GM12801 (cell line): ENCODE results near the gene PWWP2B.

ENCODE experiments used
- TF ChIP-seq, protein P1 (sequence below): IDR thresholded peaks from one replicate; pipeline ENCODE4 v1.5.1; 2011; ENCODE audit warnings: control low read depth; ENCODE audit not compliant: insufficient read length; ENCODE audit errors: extremely low read depth

The PWWP2B gene

DNA sequence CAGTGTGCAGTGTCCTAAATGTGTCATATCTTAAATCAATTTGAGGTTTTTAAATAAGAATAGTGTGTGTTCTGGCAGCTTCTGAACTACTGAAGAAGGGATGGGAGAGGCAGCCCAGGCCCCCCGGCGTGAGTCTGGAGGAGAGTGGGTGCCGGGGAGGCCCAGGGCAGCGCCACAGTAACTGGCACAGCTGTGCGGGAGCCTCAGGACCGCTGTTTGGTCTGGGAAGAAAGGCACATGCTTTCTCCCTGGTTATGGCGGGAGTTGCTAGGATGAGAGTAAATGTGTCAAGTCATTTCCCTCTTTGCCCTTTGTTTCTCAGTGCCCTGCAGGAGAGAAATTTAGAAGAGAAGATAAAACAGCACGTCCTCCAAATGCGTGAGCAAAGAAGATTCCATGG is 31.9 kb upstream of the PWWP2B start:
- TF ChIP-seq, protein P1, sequence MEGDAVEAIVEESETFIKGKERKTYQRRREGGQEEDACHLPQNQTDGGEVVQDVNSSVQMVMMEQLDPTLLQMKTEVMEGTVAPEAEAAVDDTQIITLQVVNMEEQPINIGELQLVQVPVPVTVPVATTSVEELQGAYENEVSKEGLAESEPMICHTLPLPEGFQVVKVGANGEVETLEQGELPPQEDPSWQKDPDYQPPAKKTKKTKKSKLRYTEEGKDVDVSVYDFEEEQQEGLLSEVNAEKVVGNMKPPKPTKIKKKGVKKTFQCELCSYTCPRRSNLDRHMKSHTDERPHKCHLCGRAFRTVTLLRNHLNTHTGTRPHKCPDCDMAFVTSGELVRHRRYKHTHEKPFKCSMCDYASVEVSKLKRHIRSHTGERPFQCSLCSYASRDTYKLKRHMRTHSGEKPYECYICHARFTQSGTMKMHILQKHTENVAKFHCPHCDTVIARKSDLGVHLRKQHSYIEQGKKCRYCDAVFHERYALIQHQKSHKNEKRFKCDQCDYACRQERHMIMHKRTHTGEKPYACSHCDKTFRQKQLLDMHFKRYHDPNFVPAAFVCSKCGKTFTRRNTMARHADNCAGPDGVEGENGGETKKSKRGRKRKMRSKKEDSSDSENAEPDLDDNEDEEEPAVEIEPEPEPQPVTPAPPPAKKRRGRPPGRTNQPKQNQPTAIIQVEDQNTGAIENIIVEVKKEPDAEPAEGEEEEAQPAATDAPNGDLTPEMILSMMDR = no peak

DNA sequence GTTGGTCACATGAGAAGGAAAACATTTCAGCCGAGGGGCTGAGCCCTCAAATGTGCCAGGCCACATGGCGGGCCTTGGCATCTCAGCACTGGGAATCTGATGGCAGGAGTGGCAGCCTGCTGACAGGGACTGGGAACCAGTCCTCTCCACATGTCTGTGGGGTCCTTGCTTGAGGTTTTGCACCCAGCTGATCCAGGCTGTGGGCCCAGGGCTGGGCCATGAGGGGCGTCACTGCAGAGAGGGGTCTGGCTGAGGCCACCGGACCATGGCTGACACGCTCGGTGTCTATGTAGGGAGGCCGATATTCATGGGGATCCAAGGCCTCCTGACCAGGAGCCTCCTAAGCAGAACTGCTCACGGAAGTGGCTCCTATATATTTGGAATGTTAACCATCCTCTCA is 31.0 kb upstream of the PWWP2B start:
- TF ChIP-seq, protein P1 = no peak

- TF ChIP-seq, protein P1 = no peak
Measured at GRCh38 chr10:132366499-132366898, 30.5 kb upstream of the PWWP2B start.

DNA sequence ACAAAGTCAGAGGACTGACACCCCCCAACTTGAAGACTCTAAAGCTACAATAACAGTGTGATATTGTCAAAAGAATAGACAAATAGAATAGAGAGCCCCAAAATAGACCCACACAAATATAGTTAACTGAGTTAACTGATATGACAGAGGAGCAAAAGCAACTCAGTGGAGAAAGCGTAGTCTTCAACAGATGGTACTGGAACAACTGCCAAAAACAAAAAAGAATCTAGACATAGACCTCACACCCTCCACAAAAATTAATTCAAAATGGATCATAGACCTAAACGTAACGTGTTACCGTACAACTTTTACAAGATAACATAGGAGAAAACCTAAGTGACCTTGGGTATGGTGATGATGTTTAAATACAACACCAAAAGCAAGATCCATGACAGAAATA is 28.6 kb upstream of the PWWP2B start:
- TF ChIP-seq, protein P1 = no peak

DNA sequence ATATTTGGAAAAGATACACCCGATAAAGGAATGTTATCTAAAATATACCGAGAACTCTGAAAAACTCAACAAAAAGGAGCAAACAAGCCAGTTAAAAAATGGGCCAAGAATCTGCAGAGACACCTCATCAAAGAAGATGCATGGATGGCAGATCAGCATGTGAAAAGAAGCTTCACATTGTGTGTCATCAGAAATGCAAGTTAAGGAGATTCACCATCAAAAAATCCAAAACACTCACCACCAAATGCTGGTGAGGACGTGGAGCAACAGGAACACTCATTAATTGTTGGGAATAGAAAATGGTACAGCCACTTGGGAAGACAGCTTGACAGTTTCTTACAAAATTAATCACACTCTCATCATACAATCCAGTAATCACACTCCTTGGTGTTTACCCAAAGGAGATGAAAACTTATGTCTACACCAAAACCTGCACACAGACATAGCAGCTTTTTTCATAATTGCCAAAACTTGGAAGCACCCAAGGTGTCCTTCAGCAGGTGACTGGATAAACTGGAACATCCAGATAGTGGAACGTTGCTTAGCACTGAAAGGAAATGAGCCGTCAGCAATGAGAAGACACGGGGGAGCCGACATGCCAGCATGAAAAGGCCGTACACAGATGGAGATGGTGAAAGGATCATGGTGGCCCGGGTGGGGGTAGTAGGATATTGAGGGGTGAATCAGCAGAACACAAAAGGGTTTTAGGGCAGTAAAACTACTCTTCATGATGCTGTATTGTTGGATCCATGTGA is 27.9 kb upstream of the PWWP2B start:
- TF ChIP-seq, protein P1 = no peak

DNA sequence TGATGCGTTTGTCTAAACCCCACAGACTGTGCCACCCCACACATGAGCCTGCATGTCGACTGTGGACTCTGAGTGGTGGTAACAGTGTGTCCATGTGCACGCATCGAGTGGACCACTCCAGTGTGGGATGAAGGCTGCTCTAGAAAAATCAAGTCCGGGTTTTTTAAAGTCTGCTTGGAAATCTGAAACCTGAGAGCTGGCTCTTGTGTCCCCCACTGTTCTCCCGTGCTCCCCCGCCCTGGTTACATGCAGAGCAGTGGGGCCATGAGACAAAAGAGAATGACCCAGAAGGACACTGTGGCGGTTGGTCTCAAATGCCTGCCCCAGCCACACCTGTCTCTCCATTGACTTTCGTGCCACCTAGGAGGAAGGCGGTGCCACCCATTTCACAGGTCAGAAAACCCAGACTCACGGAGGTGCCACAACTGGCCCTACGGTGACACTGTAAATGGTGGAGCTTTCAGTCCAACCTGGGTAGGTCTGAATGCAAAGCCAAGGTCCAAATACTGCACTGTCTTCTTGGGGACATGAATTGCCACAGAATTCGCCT is 27.3 kb upstream of the PWWP2B start:
- TF ChIP-seq, protein P1 = no peak

DNA sequence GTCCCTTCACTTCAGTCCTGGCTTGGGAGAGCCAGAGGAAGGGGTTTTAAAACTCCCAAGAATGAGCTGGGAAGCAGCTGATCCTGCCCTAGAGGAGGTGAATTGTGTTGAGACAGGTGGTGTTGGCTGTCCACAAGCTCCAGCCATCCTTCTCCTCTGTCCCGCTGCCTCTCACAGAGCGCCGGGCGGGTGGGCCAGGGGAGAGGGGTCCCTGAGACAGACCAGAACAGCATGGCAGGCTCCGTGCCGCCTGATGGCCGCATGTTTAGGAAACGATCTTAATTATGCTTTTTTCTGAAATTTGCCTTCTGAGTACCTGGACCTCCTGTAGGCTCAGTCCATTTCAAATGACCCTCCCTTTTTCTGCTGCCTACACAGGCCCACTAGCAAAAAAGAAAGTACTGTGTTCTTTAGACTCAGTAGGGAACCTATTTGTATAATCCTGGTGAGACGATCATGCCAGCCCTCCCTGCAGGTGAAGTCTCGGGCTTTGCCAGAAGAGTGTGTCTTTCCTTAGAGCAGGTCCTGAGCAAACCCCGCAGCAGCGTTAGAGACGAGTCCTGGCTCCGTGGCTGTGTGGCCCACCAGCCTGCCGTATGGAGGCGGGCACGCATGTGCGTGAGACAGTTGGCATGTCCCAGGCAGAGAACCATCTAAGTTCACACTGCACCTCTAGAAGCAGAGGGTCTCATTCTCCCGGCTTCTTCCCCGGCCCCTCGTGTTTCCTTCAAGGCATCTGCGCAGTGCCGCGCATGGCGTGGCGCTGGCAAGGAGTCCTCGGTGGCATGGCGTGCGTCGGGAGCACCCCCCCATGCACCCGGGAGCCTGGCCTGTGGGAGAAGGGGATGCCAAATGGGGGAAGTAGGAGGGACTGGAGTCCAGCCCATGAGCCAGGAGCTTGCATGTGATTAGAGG is 26.3 kb upstream of the PWWP2B start:
- TF ChIP-seq, protein P1 = no peak
